ENCODE measurements around the gene KLHL13. TPM values are rescaled to one million over a fixed set of nuclear protein-coding genes. Genes with fewer than 3 reads are reported as not detected.

Gene KLHL13
- total RNA-seq, 1 donor from 2014 or later = 46.9 TPM

- H3K4me3 Mint-ChIP-seq (ENCODE audit: unreplicated experiment) = no peak overlapping the region
- TF ChIP-seq CTCF (IDR thresholded peaks at IDR 0.05; ENCODE audit: partially characterized antibody, unreplicated experiment) = no peak
- H3K4me1 Mint-ChIP-seq (ENCODE audit: low read depth, unreplicated experiment) = no peaks in the 10 kb centered on the region
- no peaks in the 10 kb centered on the region for H3K36me3 Mint-ChIP-seq (ENCODE audit: unreplicated experiment)
- no peaks in the 10 kb centered on the region for H3K27me3 Mint-ChIP-seq (ENCODE audit: unreplicated experiment)
- H3K27ac Mint-ChIP-seq (ENCODE audit: unreplicated experiment) = no peak overlapping the region
- no peaks in the 10 kb centered on the region for H3K9me3 Mint-ChIP-seq (ENCODE audit: unreplicated experiment)
- DNase-seq = no peak
These were observed 28.5 kb downstream of the KLHL13 start for GRCh38 chrX:118088084-118088483.

- H3K36me3 Mint-ChIP-seq (ENCODE audit: unreplicated experiment) = no peaks in the 10 kb centered on the region
- no peak for TF ChIP-seq CTCF (IDR thresholded peaks at IDR 0.05; ENCODE audit: partially characterized antibody, unreplicated experiment)
- no peak for DNase-seq
- H3K9me3 Mint-ChIP-seq (ENCODE audit: unreplicated experiment) = no peaks in the 10 kb centered on the region
- H3K4me3 Mint-ChIP-seq (ENCODE audit: unreplicated experiment) = no peak overlapping the region
- peaks cover 2% of the 10 kb centered on the region for H3K27me3 Mint-ChIP-seq (ENCODE audit: unreplicated experiment)
- H3K27ac Mint-ChIP-seq (ENCODE audit: unreplicated experiment) = no peak overlapping the region
- H3K4me1 Mint-ChIP-seq (ENCODE audit: low read depth, unreplicated experiment) = no peaks in the 10 kb centered on the region
These were observed 42.4 kb downstream of the KLHL13 start for GRCh38 chrX:118074196-118074595.

GRCh38 chrX:118066867-118067515 lies 49.6 kb downstream of the KLHL13 start:
- Mint-ChIP-seq H3K36me3 (ENCODE audit: unreplicated experiment) (no peaks in the 10 kb centered on the region), H3K9me3 (ENCODE audit: unreplicated experiment) (peaks cover 2% of the 10 kb centered on the region), H3K27me3 (ENCODE audit: unreplicated experiment) (peaks cover 1% of the 10 kb centered on the region), H3K27ac (ENCODE audit: unreplicated experiment) (no peak overlapping the region), H3K4me3 (ENCODE audit: unreplicated experiment) (no peak overlapping the region), H3K4me1 (ENCODE audit: low read depth, unreplicated experiment) (peaks cover 2% of the 10 kb centered on the region)
- no peak for TF ChIP-seq CTCF (IDR thresholded peaks at IDR 0.05; ENCODE audit: partially characterized antibody, unreplicated experiment)
- no peak for DNase-seq

- Mint-ChIP-seq H3K4me3 (ENCODE audit: unreplicated experiment) (no peak overlapping the region), H3K27ac (ENCODE audit: unreplicated experiment) (no peak overlapping the region), H3K27me3 (ENCODE audit: unreplicated experiment) (no peaks in the 10 kb centered on the region), H3K4me1 (ENCODE audit: low read depth, unreplicated experiment) (peaks cover 2% of the 10 kb centered on the region), H3K36me3 (ENCODE audit: unreplicated experiment) (no peaks in the 10 kb centered on the region), H3K9me3 (ENCODE audit: unreplicated experiment) (no peaks in the 10 kb centered on the region)
- DNase-seq = no peak
- no peak for TF ChIP-seq CTCF (IDR thresholded peaks at IDR 0.05; ENCODE audit: partially characterized antibody, unreplicated experiment)
These were observed 53.6 kb downstream of the KLHL13 start for GRCh38 chrX:118062817-118063615.

Measured in glutamatergic neuron (in vitro differentiated cells).